GM12872 (cell line): Measurements from ENCODE around the gene RAB30.

Experiments
- CTCF ChIP-seq: IDR thresholded peaks from 3 replicates; pipeline ENCODE4 v1.5.1; 2011; ENCODE audit warnings: low read depth, mild to moderate bottlenecking, low read length, moderate library complexity; ENCODE audit not compliant: insufficient read depth

Gene RAB30

GRCh38 chr11:83006877-83007330 lies 64.8 kb downstream of the RAB30 start:
- no peak for TF ChIP-seq CTCF

- no peak for TF ChIP-seq CTCF
Measured at GRCh38 chr11:83004746-83005556, 66.7 kb downstream of the RAB30 start.

DNA sequence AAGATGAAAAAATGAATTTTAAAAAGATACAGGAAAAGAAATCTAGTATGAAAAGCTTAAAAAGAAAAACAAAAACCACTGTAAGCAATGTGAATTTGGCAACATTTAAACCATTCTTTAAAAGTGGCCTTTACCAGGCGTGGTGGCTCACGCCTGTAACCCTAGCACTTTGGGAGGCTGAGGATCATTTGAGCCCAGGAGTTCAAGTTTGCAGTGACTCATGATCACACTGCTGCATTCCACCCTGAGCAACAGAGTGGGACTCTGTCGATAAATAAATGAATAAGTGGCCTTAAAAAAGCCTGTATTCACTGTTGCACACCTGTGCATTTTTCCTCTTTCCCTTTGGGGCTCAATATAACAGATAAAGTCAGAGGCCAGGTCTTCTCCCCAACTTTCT lies 69.2 kb downstream of the RAB30 start:
- TF ChIP-seq CTCF, result no peak

DNA sequence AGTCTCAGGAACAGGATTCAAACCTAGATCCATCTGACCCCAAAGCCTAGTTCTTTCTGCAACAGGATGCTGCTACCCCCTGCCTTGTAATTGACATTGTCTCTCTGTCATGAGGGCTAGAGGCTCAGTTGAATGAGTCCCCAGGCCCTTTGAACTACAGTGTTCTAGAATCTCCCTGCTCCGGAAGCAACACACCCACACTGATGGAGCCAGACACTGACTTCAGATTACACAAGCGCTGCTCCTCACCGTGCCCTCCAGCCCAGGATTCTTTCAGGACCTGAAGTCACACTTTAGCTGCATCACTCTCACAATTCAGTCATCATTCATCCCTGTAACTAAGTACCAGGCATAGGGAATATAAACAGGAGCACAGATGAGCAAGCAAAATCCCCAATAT lies 69.6 kb downstream of the RAB30 start:
- no peak for TF ChIP-seq CTCF

DNA sequence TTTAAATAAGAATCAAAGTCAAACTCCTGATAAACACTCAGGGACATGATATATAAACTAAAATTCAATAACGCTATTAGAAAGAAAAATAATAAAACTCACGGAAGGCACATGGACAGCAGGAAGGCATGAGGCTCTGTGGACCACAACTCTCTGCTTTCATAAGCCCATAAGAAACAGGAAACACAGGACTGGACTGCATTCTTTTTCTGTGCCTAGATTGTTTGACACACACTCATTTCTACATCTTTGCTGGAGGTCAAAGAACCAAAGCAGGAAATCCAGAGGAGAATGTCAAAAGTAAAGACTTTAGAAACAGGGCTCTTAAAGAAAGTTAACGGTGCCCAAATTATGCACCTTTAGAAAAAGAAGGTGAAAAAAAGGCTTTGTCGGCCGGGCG lies 71.3 kb downstream of the RAB30 start:
- TF ChIP-seq CTCF, result no peak

- no peak for TF ChIP-seq CTCF
Measured at GRCh38 chr11:82999232-82999631, 72.5 kb downstream of the RAB30 start.

GRCh38 chr11:82998697-82999096 lies 73.0 kb downstream of the RAB30 start:
- TF ChIP-seq CTCF, result no peak
